ENCODE measurements around the gene ZBTB7B. TPM values are rescaled to one million over a fixed set of nuclear protein-coding genes. Genes with fewer than 3 reads are reported as not detected.

The ZBTB7B gene
- total RNA-seq, 1 donor, result 15.5 TPM

DNA sequence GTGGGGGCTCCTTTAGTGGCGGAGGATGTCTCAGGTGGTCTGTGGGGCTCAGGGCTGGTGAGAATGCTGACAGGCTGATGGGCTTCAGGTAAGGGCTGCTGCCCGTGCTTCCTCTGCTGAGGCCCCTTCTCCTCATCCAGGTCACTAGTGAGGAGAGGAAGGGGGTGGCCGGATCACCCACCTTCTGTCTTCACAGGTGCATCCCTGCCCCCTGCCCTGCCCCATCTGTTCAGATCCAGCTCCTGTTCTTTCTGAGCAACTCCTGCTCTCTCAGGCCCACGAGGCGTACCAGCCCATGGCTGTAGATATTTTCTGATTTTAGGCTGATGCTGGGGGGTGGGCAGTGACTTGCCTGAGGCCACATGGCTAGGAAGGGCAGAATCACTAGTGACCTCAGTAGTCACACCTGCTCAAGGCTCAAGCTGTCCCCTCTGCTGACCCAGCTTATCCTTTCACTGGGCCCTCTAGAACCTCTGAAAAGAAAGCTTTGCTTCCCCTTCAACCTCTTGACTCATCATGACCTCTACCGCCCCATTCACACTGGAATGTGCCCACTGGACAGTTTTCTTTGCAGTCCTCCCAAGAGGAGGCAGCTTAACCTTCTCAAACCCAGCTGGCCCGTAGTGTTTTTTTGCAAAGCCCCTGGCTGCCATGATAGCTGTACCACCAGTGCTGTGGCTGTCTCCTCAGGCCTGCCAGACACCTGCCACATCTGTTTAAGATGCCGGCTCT lies 16.2 kb downstream of the ZBTB7B start:
- H3K4me3 ChIP-seq (ENCODE audit: low read depth, low read length), result no peak overlapping the region
- DNase-seq (ENCODE audit: low read depth), result no peak
- TF ChIP-seq, protein P1, sequence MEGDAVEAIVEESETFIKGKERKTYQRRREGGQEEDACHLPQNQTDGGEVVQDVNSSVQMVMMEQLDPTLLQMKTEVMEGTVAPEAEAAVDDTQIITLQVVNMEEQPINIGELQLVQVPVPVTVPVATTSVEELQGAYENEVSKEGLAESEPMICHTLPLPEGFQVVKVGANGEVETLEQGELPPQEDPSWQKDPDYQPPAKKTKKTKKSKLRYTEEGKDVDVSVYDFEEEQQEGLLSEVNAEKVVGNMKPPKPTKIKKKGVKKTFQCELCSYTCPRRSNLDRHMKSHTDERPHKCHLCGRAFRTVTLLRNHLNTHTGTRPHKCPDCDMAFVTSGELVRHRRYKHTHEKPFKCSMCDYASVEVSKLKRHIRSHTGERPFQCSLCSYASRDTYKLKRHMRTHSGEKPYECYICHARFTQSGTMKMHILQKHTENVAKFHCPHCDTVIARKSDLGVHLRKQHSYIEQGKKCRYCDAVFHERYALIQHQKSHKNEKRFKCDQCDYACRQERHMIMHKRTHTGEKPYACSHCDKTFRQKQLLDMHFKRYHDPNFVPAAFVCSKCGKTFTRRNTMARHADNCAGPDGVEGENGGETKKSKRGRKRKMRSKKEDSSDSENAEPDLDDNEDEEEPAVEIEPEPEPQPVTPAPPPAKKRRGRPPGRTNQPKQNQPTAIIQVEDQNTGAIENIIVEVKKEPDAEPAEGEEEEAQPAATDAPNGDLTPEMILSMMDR (IDR thresholded peaks at IDR 0.05; ENCODE audit: insufficient read depth, low read depth, low read length), result no peak

DNA sequence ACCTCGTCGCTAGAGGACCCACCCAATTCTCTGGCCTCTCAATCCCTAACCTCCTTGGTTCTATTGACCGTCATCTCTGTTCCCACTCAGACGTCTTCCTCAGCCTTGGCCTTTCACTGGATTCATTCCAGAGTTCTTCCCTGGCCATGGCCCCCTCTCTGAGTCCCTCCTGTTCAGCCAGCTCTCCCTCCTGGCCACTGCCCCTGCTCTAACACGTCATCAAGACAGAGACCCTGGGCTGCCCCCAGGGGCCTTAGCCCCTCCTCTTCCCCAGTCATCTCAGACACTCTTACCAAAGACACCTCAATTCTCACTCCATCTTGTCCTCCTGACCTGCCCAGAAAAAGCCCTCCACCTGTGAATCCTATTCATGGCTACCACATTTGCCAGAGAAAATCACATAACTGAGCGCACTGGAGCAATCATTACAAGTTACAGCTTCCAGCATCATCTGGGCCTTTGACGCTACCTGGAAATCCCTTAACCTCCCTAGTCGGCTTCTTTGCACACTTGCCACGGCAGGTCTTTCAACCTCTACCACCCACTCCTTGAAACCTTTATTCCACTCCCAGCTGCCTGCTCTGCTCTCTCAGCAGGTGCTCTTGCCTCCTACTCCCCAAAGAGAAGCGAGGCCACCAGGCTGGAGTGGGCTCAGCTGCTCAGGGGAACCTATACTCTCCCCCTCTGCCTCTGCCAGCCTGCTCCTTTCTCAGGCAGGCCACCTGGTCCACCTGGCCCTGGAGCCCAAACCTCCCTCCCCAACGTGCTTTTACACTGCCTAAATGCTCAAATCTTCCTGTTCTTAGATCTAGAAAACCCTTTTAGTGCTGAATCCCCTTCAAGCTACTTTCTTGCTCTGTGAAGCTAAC lies 17.0 kb downstream of the ZBTB7B start:
- no peak for DNase-seq (ENCODE audit: low read depth)

DNA sequence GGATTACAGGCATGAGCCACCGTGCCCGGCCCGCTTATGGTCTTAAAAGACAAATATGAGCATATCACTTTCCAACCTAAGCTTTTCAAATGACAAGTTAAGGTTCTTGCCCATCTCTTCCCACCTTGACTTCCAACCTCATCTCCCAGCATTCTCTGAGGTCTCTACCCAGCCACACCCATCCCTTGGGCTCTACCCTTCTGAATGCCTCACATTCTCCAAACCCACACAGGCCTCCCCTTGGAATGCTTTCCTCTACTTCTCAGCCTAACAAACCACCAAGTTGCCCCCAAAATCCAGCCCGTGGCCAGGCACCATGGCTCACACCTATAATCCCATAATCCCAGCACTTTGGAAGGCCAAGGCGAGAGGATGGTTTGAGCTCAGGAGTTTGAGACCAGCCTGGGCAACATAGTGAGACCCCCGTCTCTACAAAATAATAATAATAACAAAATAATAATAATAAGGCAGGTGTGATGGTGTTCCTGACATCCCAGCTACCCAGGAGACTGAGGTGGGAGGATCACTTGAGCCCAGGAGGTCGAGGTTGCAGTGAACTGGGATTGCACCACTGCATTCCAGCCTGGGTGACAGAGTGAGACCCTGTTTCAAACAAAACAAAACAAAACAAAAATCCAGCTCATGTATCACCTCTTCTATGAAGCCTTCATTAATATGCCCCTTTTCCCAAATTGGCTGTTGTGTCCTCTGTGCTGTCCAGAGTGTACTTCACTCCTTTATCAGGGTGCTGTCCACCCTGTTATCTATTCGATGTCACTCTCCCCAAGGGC lies 19.7 kb downstream of the ZBTB7B start:
- no peak for DNase-seq (ENCODE audit: low read depth)
- no peak overlapping the region for H3K4me3 ChIP-seq (ENCODE audit: low read depth, low read length)
- TF ChIP-seq, protein P1 (IDR thresholded peaks at IDR 0.05; ENCODE audit: insufficient read depth, low read depth, low read length), result no peak

More for the DNA sequence above, 17.0 kb downstream of the ZBTB7B start:
- no peak overlapping the region for H3K4me3 ChIP-seq (ENCODE audit: low read depth, low read length)
- TF ChIP-seq, protein P1 (IDR thresholded peaks at IDR 0.05; ENCODE audit: insufficient read depth, low read depth, low read length), result no peak

DNA sequence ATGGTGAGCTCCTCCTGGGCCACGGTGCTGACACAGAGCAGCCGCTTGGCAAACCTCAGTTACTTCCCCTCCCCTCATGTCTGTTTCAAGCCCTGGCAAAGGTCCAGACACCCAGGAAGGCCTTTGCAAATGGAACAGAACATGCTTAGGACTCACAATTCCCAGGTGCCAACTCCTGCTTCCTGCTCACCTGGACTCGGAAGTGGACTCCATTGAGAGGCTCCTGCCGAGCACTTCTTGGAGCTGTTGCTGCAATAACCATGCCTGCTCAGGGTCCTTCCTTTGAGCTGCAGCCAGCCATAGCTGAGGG lies 20.3 kb downstream of the ZBTB7B start:
- H3K4me3 ChIP-seq (ENCODE audit: low read depth, low read length), result no peak overlapping the region
- TF ChIP-seq, protein P1 (IDR thresholded peaks at IDR 0.05; ENCODE audit: insufficient read depth, low read depth, low read length), result no peak
- DNase-seq (ENCODE audit: low read depth), result no peak

DNA sequence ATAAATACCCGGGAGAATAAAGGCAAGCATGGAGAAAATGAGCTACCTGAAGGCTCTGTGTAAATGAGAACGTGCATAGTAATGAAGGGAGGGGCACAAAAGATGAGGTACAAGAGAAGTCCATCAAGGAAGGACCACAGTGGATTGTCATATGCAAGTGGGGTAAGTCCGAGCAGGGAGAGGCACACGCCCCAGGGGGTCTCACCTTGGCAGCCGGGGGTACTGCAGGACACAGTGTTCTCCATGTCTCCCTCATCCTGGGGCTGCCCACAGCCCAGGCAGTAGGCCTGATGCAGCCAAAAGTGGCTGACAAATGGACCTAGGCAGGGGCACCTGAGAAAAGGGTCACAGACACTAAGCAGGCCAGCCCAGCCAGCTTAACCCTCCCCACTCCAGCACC lies 21.0 kb downstream of the ZBTB7B start:
- H3K4me3 ChIP-seq (ENCODE audit: low read depth, low read length), result no peak overlapping the region
- no peak for DNase-seq (ENCODE audit: low read depth)
- TF ChIP-seq, protein P1 (IDR thresholded peaks at IDR 0.05; ENCODE audit: insufficient read depth, low read depth, low read length), result no peak

DNA sequence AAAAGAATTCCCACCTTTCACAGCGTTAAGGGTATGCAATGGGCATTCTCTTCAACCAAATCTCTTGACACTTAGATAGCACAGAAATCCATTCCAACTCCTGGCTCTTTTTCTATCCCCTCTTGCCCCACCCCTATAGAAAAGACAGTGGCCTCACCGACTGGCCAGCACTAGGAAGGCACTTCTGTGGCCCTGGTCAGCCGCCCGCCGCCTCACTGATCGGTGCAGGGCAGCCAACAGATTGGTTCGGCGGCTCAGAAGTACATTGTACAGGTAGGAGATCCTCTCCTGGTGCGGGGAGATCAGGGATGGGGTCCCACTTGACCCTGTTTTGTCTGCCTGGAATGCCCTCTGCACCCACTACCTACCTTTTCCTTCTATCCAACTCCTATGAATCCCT lies 21.7 kb downstream of the ZBTB7B start:
- DNase-seq (ENCODE audit: low read depth), result no peak
- TF ChIP-seq, protein P1 (IDR thresholded peaks at IDR 0.05; ENCODE audit: insufficient read depth, low read depth, low read length), result no peak
- no peak overlapping the region for H3K4me3 ChIP-seq (ENCODE audit: low read depth, low read length)

Measured in fibroblast of villous mesenchyme (primary cell).